ENCODE measurements around the gene OR9A2.
"Not testable (repeated sequence)": the region's sequence is repeated elsewhere in the genome, so short reads cannot be mapped to it uniquely, and the experiment has no call there.

The OR9A2 gene

DNA sequence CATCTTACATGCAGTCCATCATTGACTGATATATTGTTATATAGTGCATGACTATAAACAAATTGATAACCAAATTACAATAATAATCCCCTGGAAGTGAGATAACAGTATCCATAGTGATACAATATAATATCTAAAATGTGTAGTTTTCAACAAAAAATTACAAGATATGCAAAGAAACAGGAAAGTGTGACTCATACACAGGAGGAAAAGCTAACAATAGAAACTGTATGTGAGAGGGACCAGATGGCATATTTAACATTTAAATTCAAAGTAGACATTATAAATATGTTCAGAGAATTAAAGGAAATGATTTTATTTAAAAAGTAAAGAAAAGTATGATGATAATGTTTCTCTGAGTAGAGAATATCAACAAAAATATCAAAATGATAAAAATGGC, 8.0 kb downstream of the OR9A2 start:
- no peak for DNase-seq (ENCODE audit: low spot score)

- no peak for DNase-seq (ENCODE audit: low spot score)
Measured at GRCh38 chr7:143016996-143017395, 9.9 kb downstream of the OR9A2 start.

- no peak for DNase-seq (ENCODE audit: low spot score)
Measured at GRCh38 chr7:143015926-143016490, 10.9 kb downstream of the OR9A2 start.

DNA sequence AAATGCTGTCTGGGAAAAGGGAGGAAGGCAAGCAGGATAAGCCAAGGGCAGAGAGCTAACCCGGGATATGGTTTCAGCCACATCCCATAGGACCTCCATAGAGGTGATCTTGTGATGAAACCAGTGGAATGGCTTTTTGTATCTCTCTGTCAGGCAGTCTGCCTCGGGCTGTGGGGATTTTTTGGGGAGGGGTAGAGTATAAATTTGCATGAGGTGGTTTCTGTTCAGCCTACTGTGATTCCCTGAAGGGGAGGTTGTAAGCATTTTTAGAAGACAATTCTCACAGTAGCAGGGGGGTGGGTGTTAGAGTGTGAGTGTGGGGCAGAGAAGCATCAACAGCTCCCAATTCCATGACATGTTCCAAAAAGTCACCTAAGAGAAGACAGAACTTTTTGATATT, 11.8 kb downstream of the OR9A2 start:
- DNase-seq (ENCODE audit: low spot score), result no peak

DNA sequence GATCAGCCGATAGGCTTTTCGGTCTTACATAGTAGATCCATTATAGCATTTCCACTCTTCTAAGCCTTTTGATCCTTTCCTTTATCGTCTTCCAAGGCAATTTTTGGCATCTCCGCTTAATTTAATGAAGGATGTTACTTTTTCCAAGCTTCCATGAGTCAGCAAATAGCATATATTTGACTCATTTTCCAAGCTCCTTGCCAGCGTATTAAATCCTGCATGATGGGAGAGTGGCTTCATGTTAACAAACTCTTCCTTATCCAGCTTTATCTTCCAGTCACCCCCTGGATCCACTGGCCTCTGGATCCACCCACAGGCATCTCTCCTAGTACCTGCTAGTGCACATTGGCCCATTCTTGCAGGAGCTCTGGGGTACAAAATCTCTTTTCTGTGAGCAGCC, 13.0 kb downstream of the OR9A2 start:
- no peak for DNase-seq (ENCODE audit: low spot score)

GRCh38 chr7:143013473-143013872, 13.5 kb downstream of the OR9A2 start:
- DNase-seq (ENCODE audit: low spot score), result no peak

GRCh38 chr7:143012409-143012808, 14.5 kb downstream of the OR9A2 start:
- no peak for DNase-seq (ENCODE audit: low spot score)

- no peak for DNase-seq (ENCODE audit: low spot score)
Measured at GRCh38 chr7:143012001-143012400, 14.9 kb downstream of the OR9A2 start.

GRCh38 chr7:143008007-143008901, 18.7 kb downstream of the OR9A2 start:
- peak; percentile 80 for DNase-seq (ENCODE audit: low spot score)

GRCh38 chr7:143005632-143006260, 21.2 kb downstream of the OR9A2 start:
- DNase-seq (ENCODE audit: low spot score), result no peak

DNA sequence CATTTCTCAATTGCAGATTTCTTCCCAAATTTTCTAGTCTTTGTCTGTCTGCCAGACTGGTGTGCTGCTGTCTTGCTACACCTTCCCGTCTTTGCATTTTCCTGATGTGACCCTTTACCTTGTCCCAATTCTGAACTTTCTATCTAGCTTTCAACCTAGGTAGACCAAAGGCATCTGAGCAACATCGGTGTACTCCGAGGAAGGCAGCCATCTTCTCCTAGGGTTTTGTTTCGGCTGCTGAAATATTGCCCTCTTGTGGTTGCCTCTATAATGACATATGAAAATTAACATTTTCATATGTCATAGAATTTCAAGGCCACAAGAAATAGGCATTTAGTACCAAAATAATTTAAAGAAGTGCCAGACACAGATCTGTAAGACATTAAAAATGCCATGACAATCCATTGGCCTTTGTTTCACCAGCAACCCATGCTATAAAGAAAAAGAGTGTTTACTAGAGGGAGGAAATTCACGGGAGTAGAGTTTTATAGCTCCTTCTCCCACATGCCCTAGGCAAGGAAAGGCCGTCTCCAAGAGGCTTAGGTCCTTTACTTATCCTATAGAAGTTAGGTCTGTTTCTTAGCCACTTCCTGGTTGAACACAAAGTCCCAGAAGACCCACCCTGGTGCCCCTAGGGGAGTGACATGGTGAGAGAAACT, 23.4 kb downstream of the OR9A2 start:
- peak; percentile 55 for DNase-seq (ENCODE audit: low spot score)

GRCh38 chr7:143002898-143003297, 24.0 kb downstream of the OR9A2 start:
- DNase-seq (ENCODE audit: low spot score), result no peak

DNA sequence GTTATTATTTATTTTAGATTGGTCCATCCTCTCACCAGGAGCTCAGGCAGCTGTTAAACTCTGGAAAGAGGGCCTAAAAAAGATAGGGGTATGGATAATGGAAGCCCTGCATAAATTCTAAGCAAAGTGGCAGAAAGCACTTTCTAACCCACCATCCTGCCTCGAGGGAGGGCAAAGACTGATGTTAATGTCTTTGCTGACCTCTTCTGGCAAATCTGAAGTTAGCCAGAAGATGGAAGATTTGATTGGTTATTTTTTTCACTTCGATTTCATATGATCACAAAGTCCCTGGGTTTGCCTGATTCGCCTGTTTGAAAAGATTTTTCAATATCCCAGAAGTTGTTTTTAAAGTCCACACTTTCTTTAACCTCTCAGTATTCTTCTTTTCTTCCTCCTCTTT, 24.8 kb downstream of the OR9A2 start:
- no peak for DNase-seq (ENCODE audit: low spot score)

DNA sequence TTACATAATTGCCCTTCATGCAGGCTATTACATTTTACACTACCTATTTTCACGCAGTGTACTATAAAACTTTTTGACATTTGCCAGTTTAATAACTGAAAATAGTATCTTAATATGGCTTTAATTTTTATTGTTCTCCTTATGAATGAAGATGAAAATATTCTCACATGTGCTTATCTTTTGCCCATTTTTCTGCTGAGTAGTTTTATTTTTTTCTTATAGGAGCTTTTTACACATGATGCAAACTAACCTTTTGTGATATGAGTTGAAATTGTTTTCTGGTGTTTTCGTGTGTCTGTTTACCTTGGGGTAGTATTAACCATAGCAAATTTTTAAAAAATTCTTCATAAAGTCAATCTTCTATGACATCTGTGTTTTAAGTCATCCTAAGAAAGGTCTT, 26.3 kb downstream of the OR9A2 start:
- DNase-seq (ENCODE audit: low spot score), result no peak

- DNase-seq (ENCODE audit: low spot score), result no peak
Measured at GRCh38 chr7:142999793-143000192, 27.1 kb downstream of the OR9A2 start.

GRCh38 chr7:142998966-142999365, 28.0 kb downstream of the OR9A2 start:
- no peak for DNase-seq (ENCODE audit: low spot score)

DNA sequence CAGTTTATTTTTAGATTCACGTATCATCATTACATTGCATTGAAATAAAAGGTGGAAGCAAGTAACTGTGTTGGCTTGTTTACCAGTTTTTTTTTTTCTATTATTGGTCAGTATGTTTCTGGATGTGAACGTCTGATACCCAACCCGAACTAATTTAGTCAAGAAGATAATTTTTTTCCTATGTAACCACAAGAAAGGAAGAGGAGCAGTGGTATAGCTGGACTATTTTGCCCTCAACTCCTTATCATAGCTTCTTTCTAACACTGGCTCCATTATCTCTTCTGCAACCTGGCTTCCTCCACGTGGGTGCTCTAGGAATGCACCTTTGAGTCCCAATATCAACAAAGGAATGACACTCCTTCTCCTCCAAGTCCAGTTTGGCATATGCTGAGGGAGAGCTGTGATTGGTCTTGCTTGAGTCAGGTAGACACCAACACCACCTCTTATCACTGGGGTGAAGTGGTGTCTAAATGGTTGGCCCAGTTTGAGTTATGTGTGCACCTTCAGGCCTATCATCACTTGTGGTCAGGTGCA, 29.4 kb downstream of the OR9A2 start:
- DNase-seq (ENCODE audit: low spot score), result no peak

GRCh38 chr7:142992427-142992826, 34.5 kb downstream of the OR9A2 start:
- DNase-seq (ENCODE audit: low spot score), result no peak

- no peak for DNase-seq (ENCODE audit: low spot score)
Measured at GRCh38 chr7:142984297-142984696, 42.6 kb downstream of the OR9A2 start.

DNA sequence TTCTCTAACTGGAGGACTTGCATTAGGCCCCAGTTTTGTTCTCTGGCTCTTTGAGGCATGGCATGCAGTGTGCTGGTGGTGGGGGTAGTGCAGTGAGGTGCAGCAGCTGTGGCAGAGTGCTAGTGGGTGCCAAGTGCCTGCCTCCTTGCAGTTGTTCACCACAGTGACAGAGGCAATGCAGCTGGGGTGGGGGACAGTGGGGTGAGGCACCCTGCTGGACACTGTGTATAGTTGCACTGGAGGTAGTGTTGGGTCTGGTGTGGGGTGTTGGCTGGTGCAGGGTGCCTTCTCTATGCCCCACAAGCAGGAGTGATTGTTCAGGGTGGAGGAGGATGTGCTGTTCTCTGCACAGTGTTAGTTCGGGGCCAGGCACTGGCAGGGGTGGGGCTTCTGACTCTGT, 43.1 kb downstream of the OR9A2 start:
- DNase-seq (ENCODE audit: low spot score), result no peak

DNA sequence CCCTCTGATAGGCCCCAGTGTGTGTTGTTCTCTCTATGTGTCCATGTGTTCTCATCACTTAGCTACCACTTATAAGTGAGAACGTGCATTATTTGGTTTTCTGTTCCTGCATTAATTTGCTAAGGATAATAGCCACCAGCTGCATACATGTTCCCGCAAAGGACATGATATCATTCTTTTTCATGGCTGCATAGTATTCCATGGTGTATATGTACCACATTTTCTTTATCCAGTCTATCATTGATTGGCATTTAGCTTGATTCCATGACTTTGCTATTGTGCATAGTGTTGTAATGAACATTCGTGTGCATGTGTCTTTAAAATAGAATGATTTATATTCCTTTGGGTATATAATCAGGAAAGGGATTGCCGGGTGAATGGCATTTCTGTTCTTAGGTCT, 48.5 kb downstream of the OR9A2 start:
- not testable (repeated sequence) for DNase-seq (ENCODE audit: low spot score)

Measured in CD4-positive, alpha-beta T cell treated with Interleukin-6 at 100 ng/mL for 8 hours (primary cell).